SH-SY5Y (cell line): Measurements from ENCODE around the gene RECK.

ENCODE experiments used
- GATA2 ChIP-seq: IDR thresholded peaks from 2 replicates; pipeline ENCODE4 v1.6.1; 2011; ENCODE audit warnings: mild to moderate bottlenecking, low read depth, low read length
- GATA3 ChIP-seq: IDR thresholded peaks from 2 replicates; pipeline ENCODE4 v1.6.1; 2011; ENCODE audit warnings: low read depth, mild to moderate bottlenecking, low read length, moderate library complexity

- TF ChIP-seq GATA2 (no peak), GATA3 (no peak)
Observed at GRCh38 chr9:36165826-36166167, 129.1 kb downstream of the RECK start.
